HG03521 (cell line): ENCODE results near the gene MAPK12.

Source experiments
- ATAC-seq: cut with Tn5 transposase; IDR thresholded peaks from one replicate; pipeline ENCODE4 v1.9.1; 2021; ENCODE audit warnings: mild to moderate bottlenecking, moderate library complexity; ENCODE audit not compliant: unreplicated experiment

Gene MAPK12

GRCh38 chr22:50236731-50237409 lies 24.6 kb downstream of the MAPK12 start:
- no peak for ATAC-seq

GRCh38 chr22:50233223-50233622 lies 28.3 kb downstream of the MAPK12 start:
- no peak for ATAC-seq

- no peak for ATAC-seq
Measured at GRCh38 chr22:50232481-50233151, 28.9 kb downstream of the MAPK12 start.

GRCh38 chr22:50229370-50229769 lies 32.1 kb downstream of the MAPK12 start:
- ATAC-seq = no peak

GRCh38 chr22:50228366-50228765 lies 33.1 kb downstream of the MAPK12 start:
- ATAC-seq = no peak

- ATAC-seq = no peak
Measured at GRCh38 chr22:50227579-50228215, 33.8 kb downstream of the MAPK12 start.

- no peak for ATAC-seq
Measured at GRCh38 chr22:50226875-50227165, 34.7 kb downstream of the MAPK12 start.

- no peak for ATAC-seq
Measured at GRCh38 chr22:50226063-50226874, 35.2 kb downstream of the MAPK12 start.

GRCh38 chr22:50225200-50225969 lies 36.1 kb downstream of the MAPK12 start:
- no peak for ATAC-seq

GRCh38 chr22:50224071-50224470 lies 37.4 kb downstream of the MAPK12 start:
- ATAC-seq = no peak

GRCh38 chr22:50222508-50222907 lies 39.0 kb downstream of the MAPK12 start:
- ATAC-seq = no peak

GRCh38 chr22:50221410-50222300 lies 39.8 kb downstream of the MAPK12 start:
- ATAC-seq = no peak

GRCh38 chr22:50220603-50221409 lies 40.7 kb downstream of the MAPK12 start:
- no peak for ATAC-seq

- ATAC-seq = no peak
Measured at GRCh38 chr22:50219800-50220602, 41.5 kb downstream of the MAPK12 start.

GRCh38 chr22:50218996-50219727 lies 42.3 kb downstream of the MAPK12 start:
- ATAC-seq = no peak

GRCh38 chr22:50218153-50218995 lies 43.1 kb downstream of the MAPK12 start:
- ATAC-seq = no peak
